ENCODE results near the gene IQGAP2.

DNA sequence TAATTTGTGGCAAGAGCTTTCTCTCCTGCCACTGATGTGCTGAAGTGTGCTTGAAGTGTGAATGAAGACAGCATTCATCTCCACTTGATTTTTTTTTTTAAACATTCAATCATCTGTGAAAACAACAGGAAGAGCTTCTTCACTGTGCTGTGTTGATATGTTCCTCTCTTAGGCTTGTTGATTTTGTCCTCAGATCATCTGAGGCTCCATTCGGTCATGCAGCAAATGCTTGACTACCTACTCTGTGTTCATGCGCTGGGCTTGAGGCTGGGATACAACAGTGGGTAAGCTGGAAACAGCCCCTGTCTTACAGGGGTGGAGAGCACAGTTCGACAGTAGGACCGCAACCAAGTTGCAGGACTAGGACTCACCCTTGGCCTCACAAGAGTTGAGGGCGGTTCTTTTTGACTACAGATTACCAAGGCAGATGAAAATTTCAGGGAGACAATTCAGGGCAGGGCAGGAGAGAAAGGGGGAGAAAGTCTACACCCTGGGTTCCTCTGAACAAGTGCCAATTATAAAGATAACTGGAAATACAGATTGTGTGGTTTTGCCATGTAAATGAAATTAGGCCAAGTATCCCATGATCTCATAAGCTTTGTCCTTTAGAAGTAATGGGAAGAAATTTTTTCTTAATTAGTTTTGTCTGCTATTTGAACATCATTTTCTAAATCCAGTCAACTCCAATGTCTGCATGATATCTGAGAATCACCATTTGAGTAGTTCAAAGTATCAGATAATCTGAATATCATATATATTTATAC is 281.9 kb downstream of the IQGAP2 start:
- TF ChIP-seq CTCF (IDR thresholded peaks at IDR 0.05; ENCODE audit: insufficient read depth, low read length, poor library complexity, severe bottlenecking) (no peak), EZH2phosphoT487 (conservative IDR thresholded peaks at IDR 0.05; ENCODE audit: low read length) (no peak)

Measured in SU-DHL-6 (cell line).